Stimulated activated CD4-positive, alpha-beta T cell treated with anti-CD3 and anti-CD28 coated beads, TNF-alpha, amount 100 ng/mL, for 24 hours (primary cell): ENCODE results near the gene MYL7.

ENCODE experiments used
- DNase-seq, 3 experiments: peaks; one replicate each; pipeline ENCODE4 v3.0.0-alpha.2; 2020; ENCODE audit warnings: low read depth in 3 of 3

Gene MYL7

DNA sequence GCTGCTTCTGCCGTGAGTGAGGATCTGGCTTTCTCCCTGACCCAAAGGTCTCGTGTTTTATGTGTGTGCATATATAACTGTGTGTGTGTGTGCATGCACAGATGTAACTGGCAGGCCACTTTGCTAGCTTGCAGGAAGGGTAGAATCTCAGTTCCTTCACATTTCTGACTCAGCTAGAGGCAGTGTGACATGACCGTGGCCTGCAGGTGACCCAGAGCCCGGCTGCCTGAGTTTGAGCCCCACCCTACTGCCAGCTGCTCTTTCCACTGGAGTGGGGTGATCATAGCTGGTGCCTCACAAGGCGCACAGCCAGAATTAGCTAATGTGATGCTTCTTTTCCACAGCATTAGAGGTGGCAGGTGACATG is 9.3 kb upstream of the MYL7 start:
- DNase-seq, result no peak

- no peak for DNase-seq
Observed at GRCh38 chr7:44149571-44150465, 8.7 kb upstream of the MYL7 start.

DNA sequence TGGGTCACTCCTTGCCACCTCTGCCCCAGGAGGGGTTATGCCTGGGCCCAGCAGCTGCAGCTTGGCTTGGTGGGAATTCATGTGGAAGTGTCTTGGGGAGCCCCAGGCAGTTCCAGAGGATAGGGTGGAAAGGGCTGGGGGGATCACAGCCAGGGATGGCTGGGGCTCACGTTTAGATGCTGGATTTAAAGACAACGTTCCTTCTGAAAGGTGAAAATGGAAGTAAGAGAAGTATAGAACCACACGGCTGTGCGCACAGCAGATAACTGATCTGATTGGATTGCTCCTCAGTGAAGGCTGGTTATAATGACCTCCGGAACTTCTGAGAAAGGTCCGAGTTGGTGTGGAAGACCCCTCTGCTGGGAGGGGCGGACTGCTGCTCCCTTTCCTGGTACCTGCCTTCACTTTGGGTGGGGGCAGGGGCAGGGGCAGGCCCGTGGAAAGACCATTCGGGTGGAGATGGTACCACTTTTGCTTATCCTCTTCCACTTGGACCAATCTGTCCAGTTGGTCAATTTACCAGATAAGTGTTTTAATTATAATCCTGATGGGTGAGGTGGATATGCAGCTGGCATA is 7.9 kb upstream of the MYL7 start:
- no peak for DNase-seq

GRCh38 chr7:44148166-44148565 is 7.0 kb upstream of the MYL7 start:
- DNase-seq, result no peak

- DNase-seq, result no peak
Observed at GRCh38 chr7:44147026-44147991, 6.2 kb upstream of the MYL7 start.

DNA sequence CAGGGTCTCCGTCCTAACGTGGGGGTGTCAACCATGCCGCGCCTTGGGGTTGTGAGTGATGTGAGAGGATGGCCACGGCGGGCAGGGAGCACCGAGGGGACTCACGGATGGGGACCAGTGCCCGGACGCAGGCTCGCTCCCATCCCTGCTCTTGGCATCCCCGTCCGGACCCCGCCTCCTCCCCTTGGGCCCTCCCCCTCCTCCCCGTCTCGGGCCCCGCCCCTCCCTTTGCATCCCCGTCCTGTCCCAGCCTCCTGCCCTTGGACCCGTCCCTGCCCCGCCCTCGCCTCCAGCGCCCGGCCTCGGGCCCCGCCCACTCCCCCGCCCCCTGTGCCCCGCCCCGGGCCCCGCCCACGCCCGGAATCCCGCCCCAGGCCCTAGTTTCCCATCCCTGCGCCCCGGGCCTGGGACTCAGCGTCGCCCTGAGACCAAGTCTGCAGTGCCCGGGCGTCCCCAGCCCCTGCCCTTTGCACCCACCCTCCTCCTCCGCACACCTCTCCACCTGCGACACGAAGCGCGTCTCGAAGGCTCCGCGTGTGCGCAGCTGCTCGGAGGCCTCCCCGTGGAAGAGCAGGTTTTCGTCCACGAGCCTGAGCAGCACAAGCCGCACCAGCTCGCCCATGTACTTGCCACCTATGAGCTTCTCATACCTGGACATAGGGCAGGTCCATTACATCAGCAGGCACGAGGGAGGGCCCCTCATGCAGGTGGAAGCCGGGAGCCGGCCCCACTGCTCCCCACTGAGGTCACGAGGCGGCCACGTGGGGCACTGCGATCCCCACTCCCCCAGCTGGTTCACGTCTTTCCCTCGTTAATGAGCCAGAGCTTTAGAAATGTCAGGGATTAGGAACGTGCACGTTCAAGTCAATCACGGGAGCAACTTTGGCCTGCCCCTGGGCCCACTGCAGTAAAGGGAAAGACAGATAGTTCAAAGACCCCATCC is 5.1 kb upstream of the MYL7 start:
- DNase-seq, result peak; percentile 17 to 74 (median 35)

- peak in 2 of 3 experiments; percentile 25 to 58 for DNase-seq
Observed at GRCh38 chr7:44145479-44145968, 4.4 kb upstream of the MYL7 start.

DNA sequence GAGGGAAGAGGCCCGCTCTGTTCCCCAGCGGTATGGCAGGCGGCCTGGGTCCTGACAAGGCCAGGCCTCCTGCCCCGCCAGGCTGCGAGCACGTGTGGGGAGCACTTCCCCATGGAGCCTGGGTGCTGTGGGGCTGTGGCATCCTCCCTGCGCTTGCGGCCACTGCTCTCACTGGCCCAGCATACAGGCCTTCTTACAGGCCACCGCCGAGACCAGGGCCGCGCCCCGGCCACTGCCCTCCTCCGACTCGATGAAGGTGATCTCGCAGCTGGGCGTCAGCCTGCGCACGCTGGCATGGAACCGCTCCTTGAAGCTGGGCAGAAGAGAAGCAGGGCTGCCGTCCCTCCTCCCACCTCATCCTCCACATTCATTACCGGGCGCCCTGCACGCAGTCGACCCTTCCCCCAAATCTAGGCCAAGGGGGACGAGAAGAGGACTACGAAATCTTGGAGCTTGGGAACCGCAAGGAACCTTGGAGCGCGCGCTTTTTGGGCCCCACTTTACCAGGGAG is 3.9 kb upstream of the MYL7 start:
- no peak for DNase-seq

DNA sequence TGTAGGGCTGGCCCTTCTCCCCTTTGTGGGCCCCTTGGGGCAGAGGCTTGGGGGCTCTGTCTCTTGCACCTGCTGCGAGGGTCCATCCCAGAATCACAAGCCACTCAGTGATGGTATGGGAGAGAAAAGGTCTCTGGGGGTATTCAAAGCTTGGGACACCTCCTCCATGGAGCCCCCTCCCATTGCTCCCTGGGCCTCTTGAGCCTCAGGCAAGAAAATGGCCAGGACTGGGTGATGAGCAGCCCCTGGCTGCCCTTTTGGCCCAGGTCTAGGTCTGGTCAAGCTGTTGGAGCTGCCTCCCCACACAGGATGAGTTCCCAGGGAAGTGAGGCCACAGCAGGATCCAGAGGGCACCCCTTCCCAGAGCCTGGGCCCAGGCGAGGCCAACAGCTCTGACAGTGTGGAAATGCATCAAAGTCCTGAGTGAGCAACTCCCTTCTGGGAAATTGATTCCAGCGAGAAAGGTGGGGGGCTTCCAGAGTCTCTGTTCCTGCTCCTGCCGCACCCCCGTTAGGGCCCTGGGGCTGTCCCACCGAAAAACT is 3.4 kb upstream of the MYL7 start:
- no peak for DNase-seq

- no peak for DNase-seq
Observed at GRCh38 chr7:44143646-44144250, 2.6 kb upstream of the MYL7 start.

DNA sequence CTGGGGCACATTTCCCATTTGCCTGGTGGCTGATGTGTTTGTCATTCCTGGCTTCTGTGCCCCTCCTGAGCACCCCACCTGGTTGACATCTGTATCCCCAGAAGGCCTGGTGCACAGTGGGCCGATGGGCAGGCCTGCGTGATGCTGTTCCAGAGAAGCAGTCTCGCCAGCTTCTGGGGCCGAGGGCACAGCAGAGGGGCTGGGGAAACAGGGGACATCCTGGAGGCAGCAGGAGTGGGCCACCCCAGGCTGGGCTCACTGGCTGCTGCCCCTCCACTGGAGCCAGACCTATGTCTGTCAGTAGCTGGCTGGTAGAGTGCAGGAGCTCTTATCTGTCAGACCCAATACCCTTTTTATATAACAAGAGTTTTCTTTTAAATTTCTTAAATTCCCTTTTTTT is 896 bp upstream of the MYL7 start:
- no peak for DNase-seq

DNA sequence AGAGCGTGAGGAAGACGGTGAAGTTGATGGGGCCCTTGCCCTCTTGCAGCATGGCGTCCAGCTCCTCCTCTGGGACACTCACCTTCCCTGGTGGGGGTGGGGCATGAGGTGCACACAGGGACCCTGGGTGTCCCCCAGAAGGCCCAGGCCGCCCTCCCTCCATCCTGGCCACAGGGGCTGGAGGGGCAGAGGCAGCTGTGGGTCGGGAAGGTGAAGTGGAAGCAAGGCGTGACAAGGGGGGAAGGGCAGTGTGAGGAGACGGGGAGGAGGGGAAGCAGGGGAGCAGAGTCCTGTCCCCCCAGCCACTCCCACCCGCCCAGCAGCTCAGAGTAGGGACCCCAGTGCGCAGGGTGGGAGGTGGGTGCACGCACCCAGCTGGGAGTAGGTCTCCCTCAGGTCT is 791 bp downstream of the MYL7 start:
- no peak for DNase-seq

DNA sequence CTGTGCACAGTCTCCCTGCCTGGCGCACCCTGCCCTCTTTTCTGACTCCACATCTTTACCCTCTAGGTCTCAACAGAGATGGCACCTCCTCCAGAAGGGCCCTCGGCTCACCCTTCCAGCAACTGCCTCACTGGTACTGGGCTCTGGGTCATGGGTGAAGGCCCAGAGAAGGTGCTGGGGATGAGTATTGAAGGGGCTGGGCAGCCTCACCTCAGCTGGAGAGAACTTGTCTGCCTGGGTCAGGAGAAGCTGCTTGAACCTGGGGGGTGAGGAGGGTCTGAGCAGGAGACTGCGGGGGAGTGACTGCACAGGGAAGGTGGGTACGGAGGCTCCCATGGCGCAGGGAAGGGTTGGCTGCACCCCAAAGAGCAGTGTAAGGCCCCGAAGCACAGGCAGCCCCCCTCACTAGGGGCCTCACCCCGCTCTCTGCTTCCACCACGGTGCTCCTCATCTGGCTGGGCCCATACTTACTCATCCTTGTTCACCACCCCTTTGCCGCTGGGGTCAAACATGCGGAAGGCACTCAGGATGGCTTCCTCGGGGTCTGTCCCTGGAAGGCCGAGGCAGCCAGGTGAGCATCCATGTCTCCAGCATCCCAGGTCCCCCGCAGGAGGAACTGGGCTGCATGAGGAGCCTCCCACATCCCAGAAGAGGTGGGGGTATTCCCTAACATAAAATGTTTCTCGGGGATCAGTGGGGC is 1.7 kb downstream of the MYL7 start:
- no peak for DNase-seq

DNA sequence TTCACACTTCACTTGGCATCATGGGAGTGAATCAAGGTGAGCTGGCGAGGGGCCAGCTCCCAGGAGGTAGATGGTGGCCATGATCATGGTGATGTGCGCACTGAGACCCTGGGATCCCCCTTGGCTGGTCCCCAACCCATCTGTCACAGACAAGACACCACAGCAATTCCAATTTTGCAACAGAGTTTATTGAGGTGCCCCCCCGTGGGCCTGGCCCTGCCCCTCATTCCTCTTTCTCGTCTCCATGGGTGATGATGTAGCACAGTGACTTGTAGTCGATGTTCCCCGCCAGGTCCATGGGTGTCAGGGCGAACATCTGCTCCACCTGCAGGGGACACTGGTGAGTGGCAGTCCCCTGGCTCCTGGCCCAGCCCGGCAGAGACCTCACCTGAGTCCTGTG is 2.4 kb downstream of the MYL7 start:
- DNase-seq, result no peak

GRCh38 chr7:44136731-44137130 is 4.4 kb downstream of the MYL7 start:
- DNase-seq, result no peak

DNA sequence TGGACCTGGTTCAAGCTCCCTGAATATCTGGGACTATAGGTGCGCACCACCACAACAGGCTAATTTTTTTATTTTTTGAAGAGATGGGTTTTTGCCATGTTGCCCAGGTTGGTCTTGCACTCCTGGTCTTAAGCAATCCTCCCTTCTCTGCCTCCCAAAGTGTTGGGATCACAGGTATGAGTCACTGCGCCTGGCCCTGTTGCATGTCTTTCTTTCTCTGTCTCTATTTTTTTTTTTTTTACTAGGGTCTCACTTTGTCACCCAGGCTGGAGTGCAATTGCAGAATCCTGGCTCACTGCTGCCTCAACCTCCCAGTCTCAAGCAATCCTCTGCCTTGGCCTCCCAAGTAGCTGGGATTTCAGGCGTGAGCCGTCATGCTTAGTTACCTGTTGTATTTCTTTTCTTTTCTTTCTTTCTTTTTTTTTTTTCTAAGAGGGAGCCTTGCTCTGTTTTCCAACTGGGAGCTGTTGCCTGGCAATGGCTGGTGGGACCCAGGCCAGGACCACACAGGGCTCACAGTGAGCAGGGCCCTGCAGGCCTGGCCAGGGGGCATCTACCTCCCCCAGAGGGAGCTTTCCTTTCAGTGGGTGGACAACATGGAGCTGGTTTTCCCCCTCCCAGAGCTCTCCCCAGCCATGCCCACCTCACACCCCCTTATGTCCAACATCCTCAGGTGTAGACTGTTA is 6.0 kb downstream of the MYL7 start:
- no peak for DNase-seq

- DNase-seq, result no peak
Observed at GRCh38 chr7:44133295-44133694, 7.8 kb downstream of the MYL7 start.

DNA sequence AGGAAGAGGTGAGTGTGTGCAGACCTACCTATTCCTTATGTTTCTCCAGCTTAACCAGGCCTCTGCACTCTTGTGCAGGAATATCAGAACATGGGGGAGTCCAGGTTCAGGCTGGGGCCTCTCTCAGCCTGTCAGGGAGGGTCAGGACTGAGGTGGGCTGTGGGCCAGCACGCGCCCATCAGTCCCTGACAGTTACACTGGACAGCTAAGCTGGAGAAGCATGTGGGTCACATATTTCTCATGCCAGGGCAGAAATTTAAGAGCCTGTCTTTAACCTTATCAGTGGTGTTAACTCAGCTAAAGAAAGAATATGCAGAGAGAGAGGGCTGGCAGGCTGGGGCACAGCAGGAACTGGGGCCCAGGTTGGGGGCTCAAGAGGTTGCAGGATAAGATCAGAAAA is 9.1 kb downstream of the MYL7 start:
- no peak for DNase-seq
